Gastrocnemius medialis (tissue), 4 donors: ENCODE data around the gene RBM34.

Source experiments
- POLR2A ChIP-seq, 2 donors: fragments of 450-650 bp; IDR thresholded peaks; one replicate each; pipeline ENCODE4 v1.6.1; 2017; ENCODE audit warnings: antibody characterized with exemption in 2 of 2, mild to moderate bottlenecking in 2 of 2, moderate library complexity in 2 of 2
- TF ChIP-seq, protein P1 (sequence below), 5 experiments: fragments of 450-650 bp in 3 of 5; fragments of 200-600 bp in 2 of 5; sonication (generic) in 2 of 5; IDR thresholded peaks in 4 of 5; conservative IDR thresholded peaks in 1 of 5; 1 replicate in 4 of 5; 2 replicates in 1 of 5; pipeline ENCODE4 v1.5.1; 2016 to 2019; ENCODE audit warnings: antibody characterized with exemption in 5 of 5, mild to moderate bottlenecking in 3 of 5, moderate library complexity in 3 of 5

DNA sequence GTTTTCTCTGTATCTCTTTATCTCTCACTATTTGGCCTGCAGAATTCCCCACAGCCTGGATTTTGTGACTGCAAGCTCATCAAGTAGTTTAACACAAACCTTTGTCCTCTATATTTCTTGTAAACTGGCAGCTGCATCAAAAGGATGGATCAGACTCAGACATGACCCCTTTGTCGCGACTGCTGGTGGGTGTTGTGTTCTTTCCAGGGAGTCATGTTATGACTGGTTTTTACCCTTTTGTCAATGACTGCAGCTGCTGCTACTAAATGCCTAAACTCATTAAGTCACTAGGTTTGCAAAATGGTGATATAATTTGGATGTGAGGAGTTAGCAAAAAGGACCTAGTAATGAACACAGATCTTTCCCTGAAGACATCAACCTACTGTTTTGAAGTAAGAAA, 22.2 kb downstream of the RBM34 start:
- TF ChIP-seq, protein P1, sequence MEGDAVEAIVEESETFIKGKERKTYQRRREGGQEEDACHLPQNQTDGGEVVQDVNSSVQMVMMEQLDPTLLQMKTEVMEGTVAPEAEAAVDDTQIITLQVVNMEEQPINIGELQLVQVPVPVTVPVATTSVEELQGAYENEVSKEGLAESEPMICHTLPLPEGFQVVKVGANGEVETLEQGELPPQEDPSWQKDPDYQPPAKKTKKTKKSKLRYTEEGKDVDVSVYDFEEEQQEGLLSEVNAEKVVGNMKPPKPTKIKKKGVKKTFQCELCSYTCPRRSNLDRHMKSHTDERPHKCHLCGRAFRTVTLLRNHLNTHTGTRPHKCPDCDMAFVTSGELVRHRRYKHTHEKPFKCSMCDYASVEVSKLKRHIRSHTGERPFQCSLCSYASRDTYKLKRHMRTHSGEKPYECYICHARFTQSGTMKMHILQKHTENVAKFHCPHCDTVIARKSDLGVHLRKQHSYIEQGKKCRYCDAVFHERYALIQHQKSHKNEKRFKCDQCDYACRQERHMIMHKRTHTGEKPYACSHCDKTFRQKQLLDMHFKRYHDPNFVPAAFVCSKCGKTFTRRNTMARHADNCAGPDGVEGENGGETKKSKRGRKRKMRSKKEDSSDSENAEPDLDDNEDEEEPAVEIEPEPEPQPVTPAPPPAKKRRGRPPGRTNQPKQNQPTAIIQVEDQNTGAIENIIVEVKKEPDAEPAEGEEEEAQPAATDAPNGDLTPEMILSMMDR (IDR thresholded peaks at IDR 0.05 in 4 of 5, conservative IDR thresholded peaks at IDR 0.05 in 1 of 5) = no peak
- no peak for TF ChIP-seq POLR2A (IDR thresholded peaks at IDR 0.05)
